MCF 10A (cell line): ENCODE results near the gene VAV2. TPM values are rescaled to one million over a fixed set of nuclear protein-coding genes. Genes with fewer than 3 reads are reported as not detected.

Experiments
- BruUV-seq: library from RNA; stranded (reverse); fragments of 400-500 nt; replicated peaks from 2 replicates; lab custom pipeline; 2021; lab: Mats Ljungman, UMichigan
- CTCF ChIA-PET: fragments of 300-600 bp; sonication (Branson Sonifier 250); formaldehyde crosslinking; extraction: SDS; loops from one replicate; lab custom pipeline; 2021; ENCODE audit warnings: antibody characterized with exemption, inconsistent platforms; lab: Yijun Ruan, JAX
- POLR2A ChIA-PET: fragments of 300-600, 350-650 bp; sonication (Branson Sonifier 250); formaldehyde crosslinking; extraction: SDS; loops from one replicate; lab custom pipeline; 2020; ENCODE audit warnings: antibody characterized with exemption, inconsistent platforms; lab: Yijun Ruan, JAX
- DNase-seq: peaks from one replicate; pipeline ENCODE4 v3.0.0-alpha.2; 2018; ENCODE audit not compliant: unreplicated experiment
- H3K27ac Mint-ChIP-seq: one replicate; pipeline ENCODE4 v1.8.0; 2022; ENCODE audit warnings: mild to moderate bottlenecking, low read depth, mixed read lengths; ENCODE audit not compliant: unreplicated experiment
- H3K27me3 Mint-ChIP-seq: one replicate; pipeline ENCODE4 v1.8.0; 2022; ENCODE audit warnings: mixed read lengths; ENCODE audit not compliant: insufficient read depth, unreplicated experiment
- H3K36me3 Mint-ChIP-seq: one replicate; pipeline ENCODE4 v1.8.0; 2022; ENCODE audit warnings: mild to moderate bottlenecking, moderate library complexity, mixed read lengths; ENCODE audit not compliant: insufficient read depth, unreplicated experiment
- H3K4me1 Mint-ChIP-seq: one replicate; pipeline ENCODE4 v1.8.0; 2022; ENCODE audit warnings: mixed read lengths; ENCODE audit not compliant: insufficient read depth, unreplicated experiment
- H3K4me3 Mint-ChIP-seq: one replicate; pipeline ENCODE4 v1.8.0; 2022; ENCODE audit warnings: mild to moderate bottlenecking, moderate library complexity, mixed read lengths; ENCODE audit not compliant: unreplicated experiment
- H3K9me3 Mint-ChIP-seq: one replicate; pipeline ENCODE4 v1.8.0; 2022; ENCODE audit warnings: mixed read lengths; ENCODE audit not compliant: unreplicated experiment
- CTCF ChIP-seq: fragments of 200-600 bp; IDR thresholded peaks from one replicate; pipeline ENCODE4 v1.8.0; 2022; ENCODE audit warnings: antibody characterized with exemption, mild to moderate bottlenecking; ENCODE audit not compliant: unreplicated experiment
- intact Hi-C: fragments of 100-400 bp; cut with micrococcal nuclease; formaldehyde crosslinking; loops from 2 replicates; pipeline ENCODE4 v1.14.1; 2022
- total RNA-seq: library from RNA; stranded (reverse); gene quantifications from 2 replicates; pipeline ENCODE4 v1.2.3, GENCODE V29; 2022

Gene VAV2
- total RNA-seq, 1 experiment from 2014 or later = 31.0 TPM

DNA sequence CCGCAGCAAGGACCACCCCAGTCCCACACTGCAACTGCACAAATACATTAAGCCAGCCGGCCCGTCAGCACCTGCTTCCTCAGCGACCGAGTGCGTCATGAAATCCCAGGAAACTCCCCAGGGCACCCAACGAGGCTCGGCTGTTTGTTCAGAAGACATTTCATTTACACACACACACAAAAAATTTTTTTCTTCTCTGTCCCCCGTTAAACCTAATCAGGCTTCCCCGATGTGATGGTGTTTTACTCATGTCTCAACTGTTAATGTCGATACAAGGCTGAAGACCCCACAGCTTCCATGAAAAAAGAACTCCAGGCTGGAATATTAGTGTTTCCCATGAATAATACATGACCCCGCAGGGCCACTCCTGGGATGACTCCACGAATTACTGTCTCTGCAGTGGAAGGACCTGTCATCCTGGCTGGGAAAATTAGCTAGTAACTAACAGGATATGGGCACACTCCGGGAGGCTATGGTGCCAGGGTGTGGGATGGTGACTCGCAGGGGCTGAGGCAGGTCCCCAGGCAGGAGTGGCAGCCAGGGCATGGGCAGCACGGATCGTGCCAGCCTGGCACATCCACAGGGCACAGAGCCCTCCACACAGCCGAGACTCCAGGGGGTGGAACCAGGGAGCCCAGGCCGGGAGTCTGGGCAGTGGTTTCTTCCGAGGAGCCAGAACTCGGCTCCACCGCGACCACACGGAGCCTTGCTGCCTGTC, 102.4 kb downstream of the VAV2 start:
- BruUV-seq = no TSS peak

DNA sequence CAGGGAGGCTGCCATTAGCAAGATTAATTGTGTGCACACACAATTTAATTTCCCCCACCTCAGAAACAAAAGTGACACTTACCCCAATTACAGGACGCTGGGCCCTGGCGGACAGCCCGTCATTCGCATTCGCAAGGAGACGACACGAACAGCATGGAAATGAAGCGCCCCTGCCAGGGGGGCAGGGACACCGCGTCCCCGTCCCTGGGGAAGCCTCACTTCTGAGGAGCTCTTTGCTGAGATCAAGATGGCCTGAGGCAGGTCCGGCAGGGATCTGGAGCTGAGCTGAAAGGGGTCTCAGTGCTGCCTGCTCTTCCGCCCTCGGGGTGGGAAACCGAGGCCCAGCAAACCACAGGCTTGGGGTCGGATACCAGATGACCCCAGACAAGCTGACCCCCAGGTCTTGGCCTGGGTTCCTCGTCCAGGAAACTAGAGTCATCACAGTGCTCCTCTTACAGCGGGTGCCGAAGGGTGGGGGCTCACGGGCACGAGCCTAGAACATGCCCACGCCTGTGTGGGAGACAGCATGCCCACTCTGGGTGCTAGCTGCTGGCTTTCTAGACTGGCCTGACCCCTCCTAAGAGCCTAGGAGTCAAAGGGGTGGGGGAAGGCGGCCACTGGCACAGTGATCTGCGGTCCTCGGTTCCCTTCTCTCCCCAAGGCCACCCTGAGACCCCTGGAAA, 103.2 kb downstream of the VAV2 start:
- Mint-ChIP-seq H3K4me1 (peaks cover 16% of the 10 kb centered on the region), H3K36me3 (peaks cover 1% of the 10 kb centered on the region), H3K27me3 (no peaks in the 10 kb centered on the region), H3K27ac (peak overlapping the region; percentile 83), H3K4me3 (no peak overlapping the region), H3K9me3 (no peaks in the 10 kb centered on the region)
- POLR2A ChIA-PET = interaction anchor here (0.6 to 1.6 kb wide), 2 partner anchors 8 to 15 kb away, joined by 3 to 6 read pairs; no protein-coding TSS in a partner anchor
- CTCF ChIA-PET = interaction anchor here (1.4 kb wide), 1 partner anchor 105 kb away, joined by 6 read pairs; no protein-coding TSS in a partner anchor
- no peak for DNase-seq
- no TSS peak for BruUV-seq
- TF ChIP-seq CTCF = no peak
- intact Hi-C loops = no loop called here

More for the DNA sequence above, 102.4 kb downstream of the VAV2 start:
- peak overlapping the region; percentile 83 for H3K27ac Mint-ChIP-seq
- H3K9me3 Mint-ChIP-seq = no peaks in the 10 kb centered on the region
- peak; percentile 11 for DNase-seq
- ChIA-PET POLR2A (no interaction called here), CTCF (interaction anchor here (1.4 kb wide), 1 partner anchor 105 kb away, joined by 6 read pairs; no protein-coding TSS in a partner anchor)
- H3K4me1 Mint-ChIP-seq = peaks cover 16% of the 10 kb centered on the region
- intact Hi-C loops = no loop called here
- no peak for TF ChIP-seq CTCF
- no peaks in the 10 kb centered on the region for H3K27me3 Mint-ChIP-seq
- H3K4me3 Mint-ChIP-seq = no peak overlapping the region
- peaks cover 5% of the 10 kb centered on the region for H3K36me3 Mint-ChIP-seq

- H3K27me3 Mint-ChIP-seq = no peaks in the 10 kb centered on the region
- peak overlapping the region; percentile 83 for H3K27ac Mint-ChIP-seq
- H3K9me3 Mint-ChIP-seq = no peaks in the 10 kb centered on the region
- H3K4me3 Mint-ChIP-seq = no peak overlapping the region
- H3K36me3 Mint-ChIP-seq = no peaks in the 10 kb centered on the region
- intact Hi-C loops = no loop called here
- BruUV-seq = no TSS peak
- ChIA-PET CTCF (interaction anchor here (1.4 kb wide), 1 partner anchor 106 kb away, joined by 6 read pairs; no protein-coding TSS in a partner anchor), POLR2A (interaction anchor here (0.5 to 1.6 kb wide), 2 partner anchors 14 to 27 kb away, joined by 3 to 6 read pairs; no protein-coding TSS in a partner anchor)
- TF ChIP-seq CTCF = no peak
- peak; percentile 45 for DNase-seq
- peaks cover 18% of the 10 kb centered on the region for H3K4me1 Mint-ChIP-seq
These were observed 103.9 kb downstream of the VAV2 start for GRCh38 chr9:133888048-133888808.
